ENCODE data around the gene DCLK2. TPM values are rescaled to one million over a fixed set of nuclear protein-coding genes. Genes with fewer than 3 reads are reported as not detected.

DCLK2 gene
- total RNA-seq, 1 donor = 13.0 TPM

GRCh38 chr4:150211799-150212445, 133.7 kb downstream of the DCLK2 start:
- H3K4me3 ChIP-seq (ENCODE audit: low read depth, low read length) = no peak overlapping the region
- peak; percentile 81 for DNase-seq (ENCODE audit: low read depth)
- TF ChIP-seq CTCF (IDR thresholded peaks at IDR 0.05; ENCODE audit: insufficient read depth, low read depth, low read length) = no peak

GRCh38 chr4:150212485-150212884, 134.2 kb downstream of the DCLK2 start:
- no peak for TF ChIP-seq CTCF (IDR thresholded peaks at IDR 0.05; ENCODE audit: insufficient read depth, low read depth, low read length)
- H3K4me3 ChIP-seq (ENCODE audit: low read depth, low read length) = no peak overlapping the region
- DNase-seq (ENCODE audit: low read depth) = no peak

GRCh38 chr4:150212927-150213326, 134.7 kb downstream of the DCLK2 start:
- no peak for TF ChIP-seq CTCF (IDR thresholded peaks at IDR 0.05; ENCODE audit: insufficient read depth, low read depth, low read length)
- no peak for DNase-seq (ENCODE audit: low read depth)
- H3K4me3 ChIP-seq (ENCODE audit: low read depth, low read length) = no peak overlapping the region

GRCh38 chr4:150215601-150216000, 137.4 kb downstream of the DCLK2 start:
- no peak overlapping the region for H3K4me3 ChIP-seq (ENCODE audit: low read depth, low read length)
- DNase-seq (ENCODE audit: low read depth) = no peak
- no peak for TF ChIP-seq CTCF (IDR thresholded peaks at IDR 0.05; ENCODE audit: insufficient read depth, low read depth, low read length)

- DNase-seq (ENCODE audit: low read depth) = no peak
- no peak for TF ChIP-seq CTCF (IDR thresholded peaks at IDR 0.05; ENCODE audit: insufficient read depth, low read depth, low read length)
- H3K4me3 ChIP-seq (ENCODE audit: low read depth, low read length) = no peak overlapping the region
Observed at GRCh38 chr4:150216726-150217125, 138.5 kb downstream of the DCLK2 start.

- DNase-seq (ENCODE audit: low read depth) = peak; percentile 65
- peak; percentile 49 for TF ChIP-seq CTCF (IDR thresholded peaks at IDR 0.05; ENCODE audit: insufficient read depth, low read depth, low read length)
- H3K4me3 ChIP-seq (ENCODE audit: low read depth, low read length) = no peak overlapping the region
Observed at GRCh38 chr4:150217192-150217591, 138.9 kb downstream of the DCLK2 start.

GRCh38 chr4:150217808-150218207, 139.6 kb downstream of the DCLK2 start:
- H3K4me3 ChIP-seq (ENCODE audit: low read depth, low read length) = no peak overlapping the region
- no peak for DNase-seq (ENCODE audit: low read depth)
- TF ChIP-seq CTCF (IDR thresholded peaks at IDR 0.05; ENCODE audit: insufficient read depth, low read depth, low read length) = no peak

All from fibroblast of villous mesenchyme (primary cell).